Ascending aorta (tissue), 2 donors: ENCODE data around the gene TP53RK. TPM values are rescaled to one million over a fixed set of nuclear protein-coding genes. Genes with fewer than 3 reads are reported as not detected.

Experiments used
- DNase-seq, 2 donors: peaks; one replicate each; pipeline ENCODE4 v3.0.0-alpha.2; 2019; ENCODE audit warnings: low spot score in 2 of 2
- H3K27ac ChIP-seq, 2 donors: fragments of 200-600 bp; sonication (generic); one replicate each; pipeline ENCODE4 v1.5.1; 2016 to 2017; ENCODE audit warnings: mild to moderate bottlenecking in 1 of 2
- H3K27me3 ChIP-seq: fragments of 200-600 bp; sonication (generic); one replicate; pipeline ENCODE4 v1.5.1; 2017
- H3K36me3 ChIP-seq, 2 donors: fragments of 200-600 bp; sonication (generic); one replicate each; pipeline ENCODE4 v1.5.1; 2016
- H3K4me1 ChIP-seq, 2 donors: fragments of 200-600 bp; sonication (generic); one replicate each; pipeline ENCODE4 v1.5.1; 2016 to 2017; ENCODE audit warnings: mild to moderate bottlenecking in 1 of 2
- H3K4me3 ChIP-seq, 2 donors: fragments of 200-600 bp; sonication (generic); one replicate each; pipeline ENCODE4 v1.5.1; 2016 to 2017; ENCODE audit warnings: mild to moderate bottlenecking in 1 of 2
- H3K9me3 ChIP-seq, 2 donors: fragments of 200-600 bp; sonication (generic); one replicate each; pipeline ENCODE4 v1.5.1; 2016
- intact Hi-C: fragments of 100-400 bp; cut with DNase I; formaldehyde crosslinking; loops from one replicate; pipeline ENCODE4 v1.15.1; 2023
- total RNA-seq: library from RNA; depleted of rRNA; stranded (reverse); fragments of >200 nt; gene quantifications from one replicate; pipeline ENCODE4 v1.1.0, GENCODE V29; 2016
- TF ChIP-seq, protein P1 (sequence below), 3 experiments: fragments of 200-600 bp in 2 of 3; fragments of 450-650 bp in 1 of 3; sonication (generic) in 2 of 3; IDR thresholded peaks; one replicate each; pipeline ENCODE4 v1.5.1; 2016 to 2019; ENCODE audit warnings: antibody characterized with exemption in 3 of 3, mild to moderate bottlenecking in 1 of 3, moderate library complexity in 1 of 3

TP53RK gene
- 30.8 TPM for total RNA-seq

DNA sequence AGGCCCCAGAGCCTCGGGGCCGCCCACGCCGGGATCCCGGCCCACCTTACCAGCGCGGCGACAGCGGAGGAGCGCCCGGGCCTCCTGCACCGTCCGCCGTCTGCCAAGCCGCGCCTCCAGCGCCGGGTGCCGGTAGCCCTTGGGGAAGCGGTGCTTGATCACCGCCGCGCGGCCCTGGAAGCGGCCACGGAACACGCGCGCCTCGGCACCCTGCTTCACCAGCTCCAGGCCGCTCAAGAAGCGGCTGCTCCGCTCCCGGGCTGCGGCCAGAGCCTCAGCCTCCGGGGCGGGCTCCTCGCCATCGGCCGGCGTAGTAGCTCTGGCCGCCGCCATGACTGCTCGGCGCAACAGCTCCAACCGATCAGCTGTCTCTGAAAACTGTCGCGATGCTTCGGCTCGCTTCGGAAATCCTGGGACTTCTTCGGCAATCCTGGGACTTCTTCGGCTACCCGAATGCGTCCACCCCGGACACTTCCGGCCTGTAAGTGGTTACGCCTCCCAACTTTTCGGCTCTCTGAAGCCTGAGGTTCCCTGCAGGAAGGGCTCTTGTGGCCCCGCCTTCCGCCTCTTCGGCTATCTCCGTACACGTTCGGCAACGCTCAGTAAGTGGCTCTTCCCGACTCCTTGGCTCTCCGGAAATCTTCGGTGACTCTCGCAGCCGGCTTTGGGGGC lies at the start of gene TP53RK:
Gene TP53RK, minus strand, starts transcription at position 363 of the 672 bp plus-strand sequence. Its CDS starts 30 bp downstream, at position 333.
- Histone ChIP-seq H3K9me3 (no peaks in the 10 kb centered on the region), H3K27ac (peak within 1 kb of the TSS; percentile 84 to 89), H3K36me3 (peaks cover 4% of the 10 kb centered on the region in 2 donors), H3K27me3 (no peaks in the 10 kb centered on the region), H3K4me1 (peaks cover 9 to 14% of the 10 kb centered on the region in 2 donors), H3K4me3 (peak within 1 kb of the TSS; percentile 66 to 69)
- peak; percentile 98 to 99 for DNase-seq
- intact Hi-C loops: loop anchor here (1.0 to 10.0 kb wide), 5 partner anchors 20 to 754 kb away; partner anchors contain the start of genes CD40, NCOA5, PCIF1 and SLC2A10
- TF ChIP-seq, protein P1, sequence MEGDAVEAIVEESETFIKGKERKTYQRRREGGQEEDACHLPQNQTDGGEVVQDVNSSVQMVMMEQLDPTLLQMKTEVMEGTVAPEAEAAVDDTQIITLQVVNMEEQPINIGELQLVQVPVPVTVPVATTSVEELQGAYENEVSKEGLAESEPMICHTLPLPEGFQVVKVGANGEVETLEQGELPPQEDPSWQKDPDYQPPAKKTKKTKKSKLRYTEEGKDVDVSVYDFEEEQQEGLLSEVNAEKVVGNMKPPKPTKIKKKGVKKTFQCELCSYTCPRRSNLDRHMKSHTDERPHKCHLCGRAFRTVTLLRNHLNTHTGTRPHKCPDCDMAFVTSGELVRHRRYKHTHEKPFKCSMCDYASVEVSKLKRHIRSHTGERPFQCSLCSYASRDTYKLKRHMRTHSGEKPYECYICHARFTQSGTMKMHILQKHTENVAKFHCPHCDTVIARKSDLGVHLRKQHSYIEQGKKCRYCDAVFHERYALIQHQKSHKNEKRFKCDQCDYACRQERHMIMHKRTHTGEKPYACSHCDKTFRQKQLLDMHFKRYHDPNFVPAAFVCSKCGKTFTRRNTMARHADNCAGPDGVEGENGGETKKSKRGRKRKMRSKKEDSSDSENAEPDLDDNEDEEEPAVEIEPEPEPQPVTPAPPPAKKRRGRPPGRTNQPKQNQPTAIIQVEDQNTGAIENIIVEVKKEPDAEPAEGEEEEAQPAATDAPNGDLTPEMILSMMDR (IDR thresholded peaks at IDR 0.05): peak; percentile 38 to 62 (median 41)

DNA sequence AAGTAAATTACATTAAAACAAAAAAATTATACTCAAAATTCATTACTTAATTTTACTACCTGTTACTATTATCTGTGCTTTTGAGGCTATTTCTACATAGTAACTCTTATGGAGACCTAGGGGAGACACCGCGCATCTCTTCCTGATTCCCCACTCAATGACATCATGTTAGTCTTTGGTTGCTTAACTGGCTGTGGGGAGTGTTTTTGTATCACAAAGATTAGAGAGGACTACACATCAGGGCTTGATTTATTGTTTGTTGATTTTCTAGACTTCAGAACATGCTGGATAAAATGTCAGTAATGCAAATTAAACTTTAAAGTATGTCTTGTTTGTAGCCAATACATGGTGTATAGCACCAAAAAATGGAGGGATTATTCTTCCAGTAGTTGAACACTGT lies 46.2 kb upstream of the TP53RK start:
- Histone ChIP-seq H3K27ac (no peak overlapping the region), H3K27me3 (no peaks in the 10 kb centered on the region), H3K9me3 (no peaks in the 10 kb centered on the region), H3K36me3 (peaks cover 9 to 18% of the 10 kb centered on the region in 2 donors), H3K4me3 (no peak overlapping the region), H3K4me1 (no peaks in the 10 kb centered on the region)
- DNase-seq: no peak
- TF ChIP-seq, protein P1 (IDR thresholded peaks at IDR 0.05): no peak
- intact Hi-C loops: no loop called here

DNA sequence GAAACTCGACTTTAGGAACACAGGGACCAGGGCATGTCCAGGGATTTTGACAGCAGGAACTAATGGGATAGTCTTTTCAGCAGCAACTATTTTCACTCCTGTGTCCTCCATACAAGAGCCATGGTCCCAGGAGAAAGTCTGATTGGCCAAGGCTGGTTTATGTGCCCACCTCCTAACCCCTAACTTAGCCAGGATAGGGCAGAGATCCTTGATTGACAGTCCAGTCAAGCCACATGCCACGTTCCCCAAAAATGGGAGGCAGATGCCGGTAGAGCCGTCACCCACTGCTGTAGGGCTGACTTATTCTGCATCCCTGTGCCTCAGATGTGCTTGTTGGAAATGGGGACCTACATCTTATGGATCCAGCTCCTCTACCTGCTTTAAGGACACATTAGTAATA lies 42.5 kb upstream of the TP53RK start:
- peaks cover 18 to 28% of the 10 kb centered on the region in 2 donors for H3K36me3 ChIP-seq
- DNase-seq: no peak
- no peak overlapping the region for H3K27ac ChIP-seq
- H3K27me3 ChIP-seq: no peaks in the 10 kb centered on the region
- H3K4me3 ChIP-seq: no peak overlapping the region
- intact Hi-C loops: no loop called here
- TF ChIP-seq, protein P1 (IDR thresholded peaks at IDR 0.05): no peak
- no peaks in the 10 kb centered on the region for H3K9me3 ChIP-seq
- no peaks in the 10 kb centered on the region for H3K4me1 ChIP-seq

- Histone ChIP-seq H3K9me3 (peaks cover 2 to 7% of the 10 kb centered on the region in 2 donors), H3K4me1 (no peaks in the 10 kb centered on the region), H3K27ac (no peak overlapping the region), H3K4me3 (no peak overlapping the region), H3K36me3 (peaks cover 18 to 27% of the 10 kb centered on the region in 2 donors), H3K27me3 (no peaks in the 10 kb centered on the region)
- intact Hi-C loops: no loop called here
- DNase-seq: no peak
- TF ChIP-seq, protein P1 (IDR thresholded peaks at IDR 0.05): no peak
Measured at GRCh38 chr20:46725186-46726165, 36.2 kb upstream of the TP53RK start.

GRCh38 chr20:46724343-46724959 lies 35.2 kb upstream of the TP53RK start:
- no peak overlapping the region for H3K27ac ChIP-seq
- no peak for DNase-seq
- H3K36me3 ChIP-seq: peaks cover 13 to 28% of the 10 kb centered on the region in 2 donors
- peaks cover 3 to 7% of the 10 kb centered on the region in 2 donors for H3K9me3 ChIP-seq
- H3K27me3 ChIP-seq: no peaks in the 10 kb centered on the region
- no peak overlapping the region for H3K4me3 ChIP-seq
- TF ChIP-seq, protein P1 (IDR thresholded peaks at IDR 0.05): no peak
- no peaks in the 10 kb centered on the region for H3K4me1 ChIP-seq
- intact Hi-C loops: no loop called here
